Measurements from ENCODE around the gene RPS19. TPM values are rescaled to one million over a fixed set of nuclear protein-coding genes. Genes with fewer than 3 reads are reported as not detected.

The RPS19 gene
- total RNA-seq (2012; rRNA removed), result 716 and 761 TPM in 2 replicates

DNA sequence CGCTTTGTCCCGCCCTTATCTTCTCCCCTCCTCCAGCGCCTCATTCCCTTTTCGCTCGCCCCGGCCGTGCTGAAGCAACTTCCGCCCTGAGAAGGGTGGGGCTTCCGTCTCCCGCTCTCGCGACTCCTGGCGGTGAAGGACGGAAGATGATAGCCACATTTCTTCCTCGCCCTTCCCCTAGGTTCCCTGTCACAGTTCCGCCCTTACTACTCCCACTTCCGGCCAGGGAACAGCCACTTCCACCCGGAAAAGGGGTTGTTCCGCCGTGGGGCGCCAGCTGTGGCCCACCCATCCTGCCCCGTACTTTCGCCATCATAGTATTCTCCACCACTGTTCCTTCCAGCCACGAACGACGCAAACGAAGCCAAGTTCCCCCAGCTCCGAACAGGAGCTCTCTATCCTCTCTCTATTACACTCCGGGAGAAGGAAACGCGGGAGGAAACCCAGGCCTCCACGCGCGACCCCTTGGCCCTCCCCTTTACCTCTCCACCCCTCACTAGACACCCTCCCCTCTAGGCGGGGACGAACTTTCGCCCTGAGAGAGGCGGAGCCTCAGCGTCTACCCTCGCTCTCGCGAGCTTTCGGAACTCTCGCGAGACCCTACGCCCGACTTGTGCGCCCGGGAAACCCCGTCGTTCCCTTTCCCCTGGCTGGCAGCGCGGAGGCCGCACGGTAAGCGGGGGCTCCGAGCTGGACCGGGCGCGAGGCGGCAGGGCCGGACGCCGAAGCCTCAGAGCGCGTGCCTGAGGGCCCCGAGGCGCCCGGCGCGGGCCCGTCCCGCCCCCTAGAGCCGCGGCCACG, at the start of gene RPS19:
Gene RPS19 (plus strand): TSS at position 638 of the 801 bp plus-strand sequence. CDS start 520 bp downstream, outside the sequence.
- Histone ChIP-seq H3K4me2 (ENCODE audit: low read length) (peak within 1 kb of the TSS; percentile 97), H3K4me3 (ENCODE audit: low read length) (peak within 1 kb of the TSS; percentile 90), H3K9ac (ENCODE audit: low read depth, low read length) (peak within 1 kb of the TSS; percentile 99), H3K4me1 (ENCODE audit: control insufficient read depth, insufficient read depth, low read length) (peaks cover 25% of the 10 kb centered on the region), H3K9me3 (replicated peaks; ENCODE audit: low read length) (no peaks in the 10 kb centered on the region), H3K27me3 (ENCODE audit: control insufficient read depth, insufficient read depth, low read length) (peaks cover 4% of the 10 kb centered on the region), H3K36me3 (ENCODE audit: insufficient read depth, low read length) (peaks cover 41% of the 10 kb centered on the region)

DNA sequence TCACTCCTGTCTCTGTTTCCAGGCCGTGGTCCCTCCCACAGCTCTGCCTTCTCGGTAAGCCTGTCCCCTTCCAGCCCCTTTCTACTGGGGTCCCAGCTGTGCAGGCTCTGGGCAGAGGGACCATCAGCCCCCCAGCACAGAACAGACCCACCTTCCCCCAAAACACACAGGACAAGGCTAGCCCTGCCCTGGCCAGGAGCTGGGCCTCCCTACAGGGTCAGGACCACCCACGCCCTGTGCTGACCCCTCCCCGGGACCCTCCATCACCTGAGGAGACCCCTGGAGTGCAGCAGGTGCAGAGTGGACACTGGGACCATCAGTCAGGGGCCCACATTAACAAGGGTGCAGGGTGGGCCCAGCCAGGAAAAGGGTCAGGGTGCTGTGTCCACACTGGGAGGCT, 49.8 kb upstream of the RPS19 start:
- H3K9ac ChIP-seq (ENCODE audit: low read depth, low read length), result no peak overlapping the region
- peaks cover 3% of the 10 kb centered on the region for H3K27me3 ChIP-seq (ENCODE audit: control insufficient read depth, insufficient read depth, low read length)
- no peaks in the 10 kb centered on the region for H3K36me3 ChIP-seq (ENCODE audit: insufficient read depth, low read length)
- no peaks in the 10 kb centered on the region for H3K9me3 ChIP-seq (replicated peaks; ENCODE audit: low read length)
- no peaks in the 10 kb centered on the region for H3K4me1 ChIP-seq (ENCODE audit: control insufficient read depth, insufficient read depth, low read length)
- no peak overlapping the region for H3K4me2 ChIP-seq (ENCODE audit: low read length)
- H3K4me3 ChIP-seq (ENCODE audit: low read length), result no peak overlapping the region

DNA sequence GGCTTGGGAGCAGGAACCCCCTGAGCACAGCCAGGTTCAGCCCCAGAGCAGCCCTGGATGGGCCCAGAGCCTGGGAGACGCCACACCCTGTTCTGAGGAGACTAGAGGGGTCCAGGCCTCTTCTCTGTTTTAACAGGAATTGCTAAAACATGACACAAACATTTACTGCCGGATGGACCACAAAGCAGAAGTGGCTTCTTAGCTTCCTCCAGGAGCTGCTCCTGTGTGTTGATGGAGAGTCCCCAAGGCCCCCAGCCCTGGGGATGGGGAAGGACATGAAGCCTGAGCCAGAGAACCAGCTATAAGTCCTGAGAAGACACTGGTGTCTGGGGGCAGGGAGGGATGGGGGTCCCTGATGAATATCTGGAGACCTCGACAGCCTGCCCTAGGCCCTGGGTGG, 49.0 kb upstream of the RPS19 start:
- Histone ChIP-seq H3K36me3 (ENCODE audit: insufficient read depth, low read length) (no peaks in the 10 kb centered on the region), H3K4me1 (ENCODE audit: control insufficient read depth, insufficient read depth, low read length) (no peaks in the 10 kb centered on the region), H3K27me3 (ENCODE audit: control insufficient read depth, insufficient read depth, low read length) (no peaks in the 10 kb centered on the region), H3K4me3 (ENCODE audit: low read length) (no peak overlapping the region), H3K4me2 (ENCODE audit: low read length) (no peak overlapping the region), H3K9ac (ENCODE audit: low read depth, low read length) (no peak overlapping the region), H3K9me3 (replicated peaks; ENCODE audit: low read length) (no peaks in the 10 kb centered on the region)

DNA sequence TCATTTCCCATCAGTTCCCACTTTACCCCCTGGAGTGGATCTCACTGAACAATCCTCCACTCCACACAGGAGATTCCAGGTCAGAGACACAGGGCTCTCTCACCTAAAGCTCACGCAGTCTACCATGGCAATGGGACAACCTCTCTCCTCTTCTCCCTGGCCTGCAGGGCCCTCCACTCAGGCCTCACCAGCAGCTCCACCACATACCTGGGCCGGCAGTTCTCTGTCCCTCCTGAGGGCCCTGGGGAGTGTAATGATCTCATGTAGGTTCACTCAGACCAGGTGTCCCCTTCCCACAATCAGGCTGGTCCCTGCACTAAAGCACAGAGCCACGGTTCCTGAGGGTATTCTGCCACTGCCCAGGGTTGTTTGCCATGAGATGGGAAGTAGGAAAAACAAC, 48.1 kb upstream of the RPS19 start:
- Histone ChIP-seq H3K27me3 (ENCODE audit: control insufficient read depth, insufficient read depth, low read length) (no peaks in the 10 kb centered on the region), H3K4me1 (ENCODE audit: control insufficient read depth, insufficient read depth, low read length) (no peaks in the 10 kb centered on the region), H3K36me3 (ENCODE audit: insufficient read depth, low read length) (no peaks in the 10 kb centered on the region)

DNA sequence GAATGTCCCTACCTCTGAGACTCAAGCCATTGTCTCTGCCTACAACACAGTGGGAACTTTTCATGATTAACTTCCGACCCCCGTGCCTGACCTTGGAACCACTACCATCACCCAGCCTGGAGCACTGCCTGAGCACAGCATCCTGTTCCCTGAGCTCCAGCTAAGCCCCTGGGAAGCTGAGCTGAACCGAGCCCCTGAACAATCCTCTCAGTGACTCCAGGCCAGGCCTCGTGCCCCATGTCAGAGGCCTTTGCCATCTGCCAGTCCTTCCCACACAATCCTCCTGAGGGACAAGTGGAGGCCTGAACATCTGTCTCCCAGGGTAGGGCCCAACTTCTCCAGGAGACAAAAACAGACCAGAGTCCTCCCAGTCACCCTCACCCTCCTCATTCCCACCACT, 46.1 kb upstream of the RPS19 start:
- Histone ChIP-seq H3K4me3 (ENCODE audit: low read length) (no peak overlapping the region), H3K9ac (ENCODE audit: low read depth, low read length) (no peak overlapping the region), H3K36me3 (ENCODE audit: insufficient read depth, low read length) (no peaks in the 10 kb centered on the region), H3K4me2 (ENCODE audit: low read length) (no peak overlapping the region), H3K9me3 (replicated peaks; ENCODE audit: low read length) (no peaks in the 10 kb centered on the region), H3K27me3 (ENCODE audit: control insufficient read depth, insufficient read depth, low read length) (no peaks in the 10 kb centered on the region), H3K4me1 (ENCODE audit: control insufficient read depth, insufficient read depth, low read length) (no peaks in the 10 kb centered on the region)

More for the DNA sequence above, 48.1 kb upstream of the RPS19 start:
- Histone ChIP-seq H3K4me2 (ENCODE audit: low read length) (no peak overlapping the region), H3K9ac (ENCODE audit: low read depth, low read length) (no peak overlapping the region), H3K4me3 (ENCODE audit: low read length) (no peak overlapping the region), H3K9me3 (replicated peaks; ENCODE audit: low read length) (no peaks in the 10 kb centered on the region)

DNA sequence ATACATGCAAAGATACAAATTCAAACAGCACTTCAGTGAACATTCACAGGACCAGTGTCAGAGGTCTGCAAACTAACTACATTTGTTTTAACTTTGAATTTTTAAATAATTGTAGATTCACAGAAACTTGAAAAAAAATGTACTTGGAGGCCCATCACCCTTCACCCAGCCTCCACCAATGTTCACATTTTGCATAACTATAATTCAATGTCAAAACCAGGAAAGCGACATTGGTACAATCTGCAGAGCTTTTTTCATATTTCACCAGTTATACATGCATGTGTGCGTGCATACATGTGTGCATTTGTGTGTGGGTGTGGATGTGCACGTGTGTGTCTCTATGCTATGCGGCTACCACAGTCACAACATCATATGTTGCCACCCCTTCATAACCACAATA, 44.8 kb upstream of the RPS19 start:
- H3K27me3 ChIP-seq (ENCODE audit: control insufficient read depth, insufficient read depth, low read length), result no peaks in the 10 kb centered on the region
- no peak overlapping the region for H3K4me2 ChIP-seq (ENCODE audit: low read length)

DNA sequence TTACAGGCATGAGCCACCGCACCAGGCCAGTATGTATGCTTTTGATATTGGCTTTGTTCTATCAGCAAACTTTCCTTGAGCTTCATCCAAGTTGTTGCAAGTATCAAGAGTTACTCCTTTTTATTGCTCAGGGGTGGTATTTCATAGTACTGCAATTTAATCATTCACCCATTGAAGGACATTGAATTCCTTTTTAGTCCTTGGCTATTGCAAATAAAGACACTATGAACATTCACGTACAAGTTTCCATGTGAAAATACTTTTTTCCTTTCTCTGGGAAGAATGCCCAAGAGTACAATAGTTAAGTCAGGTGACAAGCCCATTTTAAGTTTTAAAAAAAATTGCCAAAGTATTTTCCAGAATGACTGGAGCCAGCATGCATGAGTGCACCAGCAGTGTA, 43.3 kb upstream of the RPS19 start:
- Histone ChIP-seq H3K4me1 (ENCODE audit: control insufficient read depth, insufficient read depth, low read length) (no peaks in the 10 kb centered on the region), H3K9ac (ENCODE audit: low read depth, low read length) (no peak overlapping the region), H3K9me3 (replicated peaks; ENCODE audit: low read length) (no peaks in the 10 kb centered on the region), H3K4me2 (ENCODE audit: low read length) (no peak overlapping the region), H3K4me3 (ENCODE audit: low read length) (no peak overlapping the region), H3K27me3 (ENCODE audit: control insufficient read depth, insufficient read depth, low read length) (no peaks in the 10 kb centered on the region), H3K36me3 (ENCODE audit: insufficient read depth, low read length) (no peaks in the 10 kb centered on the region)

More for the DNA sequence above, 44.8 kb upstream of the RPS19 start:
- no peaks in the 10 kb centered on the region for H3K36me3 ChIP-seq (ENCODE audit: insufficient read depth, low read length)
- H3K4me3 ChIP-seq (ENCODE audit: low read length), result no peak overlapping the region
- H3K4me1 ChIP-seq (ENCODE audit: control insufficient read depth, insufficient read depth, low read length), result no peaks in the 10 kb centered on the region
- H3K9ac ChIP-seq (ENCODE audit: low read depth, low read length), result no peak overlapping the region
- no peaks in the 10 kb centered on the region for H3K9me3 ChIP-seq (replicated peaks; ENCODE audit: low read length)

DNA sequence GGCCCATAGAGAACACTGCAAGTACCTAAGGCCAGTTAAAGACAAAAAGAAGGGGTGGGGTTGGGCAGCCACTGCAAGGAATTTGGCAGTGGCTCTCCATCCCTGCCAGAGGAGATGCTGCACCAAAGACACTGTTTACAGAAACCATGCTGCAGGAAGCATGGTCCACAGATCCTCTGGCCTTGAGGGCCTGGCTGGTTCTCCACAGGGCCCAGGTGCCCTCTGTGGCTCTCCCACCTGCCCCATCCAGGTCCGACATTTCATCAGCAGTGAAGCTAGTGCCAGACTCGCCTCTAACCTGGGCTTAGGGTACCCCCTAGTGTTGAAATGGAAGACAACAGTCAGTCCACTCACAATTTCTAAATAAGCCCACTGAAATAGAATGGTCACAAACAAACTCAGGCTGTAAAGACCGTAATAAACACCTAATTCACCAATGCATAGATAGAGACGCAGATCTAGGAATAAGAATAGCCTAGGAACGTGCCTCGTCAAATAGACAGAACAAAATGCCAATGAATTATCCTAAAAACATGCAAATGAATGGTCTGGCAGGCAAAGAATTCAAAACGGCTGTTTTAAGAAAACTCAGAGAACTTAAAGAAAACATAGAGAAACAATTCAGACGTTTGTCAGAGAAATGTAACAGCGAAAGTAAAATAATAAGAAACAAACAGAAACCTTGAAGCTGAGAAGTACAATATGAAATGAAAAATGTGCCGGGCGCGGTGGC, 38.9 kb upstream of the RPS19 start:
- Histone ChIP-seq H3K4me2 (ENCODE audit: low read length) (no peak overlapping the region), H3K36me3 (ENCODE audit: insufficient read depth, low read length) (no peaks in the 10 kb centered on the region), H3K9me3 (replicated peaks; ENCODE audit: low read length) (no peaks in the 10 kb centered on the region), H3K4me3 (ENCODE audit: low read length) (no peak overlapping the region), H3K27me3 (ENCODE audit: control insufficient read depth, insufficient read depth, low read length) (no peaks in the 10 kb centered on the region), H3K4me1 (ENCODE audit: control insufficient read depth, insufficient read depth, low read length) (no peaks in the 10 kb centered on the region), H3K9ac (ENCODE audit: low read depth, low read length) (no peak overlapping the region)

DNA sequence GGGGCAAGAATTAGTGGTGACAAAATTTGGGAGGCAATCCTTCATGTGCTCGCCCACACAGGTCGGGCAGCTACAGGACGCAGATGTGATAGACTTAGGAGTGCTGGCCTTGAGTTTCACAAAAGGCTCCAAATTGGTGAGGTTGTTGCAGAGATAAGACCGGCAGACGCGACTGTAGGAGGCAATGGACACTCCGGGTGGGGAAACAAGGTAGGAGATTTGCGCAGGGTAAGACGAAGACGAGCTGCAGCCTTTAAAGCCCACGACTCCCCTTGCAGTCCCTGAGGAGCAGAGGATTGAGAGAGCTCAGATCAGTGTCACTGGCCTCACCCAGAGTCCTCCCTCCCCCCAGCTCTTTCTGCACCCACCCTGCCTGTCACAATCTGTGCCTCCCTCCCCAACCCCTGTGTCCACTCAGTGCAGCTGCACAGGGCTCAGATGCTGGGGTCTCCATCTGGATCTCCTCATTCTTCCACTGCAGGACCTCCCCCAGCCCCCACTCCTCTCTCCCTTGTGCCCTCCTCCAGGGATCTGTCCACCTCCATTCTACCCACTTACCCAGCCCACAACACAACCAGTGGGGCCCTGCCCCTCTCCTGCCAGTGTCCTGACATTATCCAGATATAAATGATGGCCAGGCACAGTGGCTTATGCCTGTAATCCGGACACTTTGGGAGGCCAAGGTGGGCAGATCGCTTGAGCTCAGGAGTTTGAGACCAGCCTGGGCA, 21.9 kb upstream of the RPS19 start:
- Histone ChIP-seq H3K36me3 (ENCODE audit: insufficient read depth, low read length) (no peaks in the 10 kb centered on the region), H3K9ac (ENCODE audit: low read depth, low read length) (no peak overlapping the region), H3K4me1 (ENCODE audit: control insufficient read depth, insufficient read depth, low read length) (no peaks in the 10 kb centered on the region), H3K4me2 (ENCODE audit: low read length) (no peak overlapping the region), H3K27me3 (ENCODE audit: control insufficient read depth, insufficient read depth, low read length) (peaks cover 26% of the 10 kb centered on the region), H3K9me3 (replicated peaks; ENCODE audit: low read length) (no peaks in the 10 kb centered on the region), H3K4me3 (ENCODE audit: low read length) (no peak overlapping the region)

DNA sequence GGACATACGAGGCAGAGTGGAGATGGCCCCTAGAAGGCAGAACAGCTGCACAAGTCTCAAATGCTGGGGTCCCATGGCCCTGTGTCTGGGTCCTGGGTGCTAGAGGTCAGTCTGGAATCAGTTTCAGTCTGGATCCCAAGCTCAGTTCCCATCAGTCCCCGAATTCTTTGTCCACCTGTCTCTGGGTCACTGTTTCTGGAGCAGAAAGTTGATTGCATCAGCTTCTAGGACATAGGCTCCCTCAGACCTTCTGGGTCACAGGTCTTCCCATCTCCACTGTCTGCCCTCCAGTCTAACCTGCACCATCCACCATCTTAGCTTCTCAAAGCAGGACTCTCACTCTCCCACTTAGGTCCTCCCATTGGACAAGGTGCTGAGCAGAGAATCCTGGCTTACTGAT, 20.8 kb upstream of the RPS19 start:
- Histone ChIP-seq H3K4me2 (ENCODE audit: low read length) (no peak overlapping the region), H3K4me1 (ENCODE audit: control insufficient read depth, insufficient read depth, low read length) (no peaks in the 10 kb centered on the region), H3K36me3 (ENCODE audit: insufficient read depth, low read length) (no peaks in the 10 kb centered on the region), H3K4me3 (ENCODE audit: low read length) (no peak overlapping the region), H3K9ac (ENCODE audit: low read depth, low read length) (no peak overlapping the region), H3K27me3 (ENCODE audit: control insufficient read depth, insufficient read depth, low read length) (peaks cover 26% of the 10 kb centered on the region), H3K9me3 (replicated peaks; ENCODE audit: low read length) (no peaks in the 10 kb centered on the region)

DNA sequence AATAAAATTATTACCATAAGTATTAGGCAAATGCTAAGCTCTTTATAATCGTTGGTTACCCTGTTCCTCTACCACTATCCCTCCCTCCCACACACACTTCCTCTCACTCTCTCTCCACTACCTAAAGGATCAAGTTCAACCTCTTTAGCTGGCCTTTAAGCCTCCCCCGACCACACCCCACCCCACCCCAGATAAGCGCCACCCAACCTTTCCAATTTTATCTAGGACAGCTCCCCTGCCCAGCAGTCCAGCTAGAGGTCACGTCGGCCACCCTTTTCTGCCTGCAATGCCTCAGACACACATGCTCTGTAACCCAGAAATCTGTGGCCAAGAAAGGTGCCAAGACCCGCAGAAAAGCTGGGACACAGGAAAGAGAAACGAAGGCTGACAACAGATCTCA, 16.7 kb upstream of the RPS19 start:
- no peaks in the 10 kb centered on the region for H3K4me1 ChIP-seq (ENCODE audit: control insufficient read depth, insufficient read depth, low read length)
- H3K36me3 ChIP-seq (ENCODE audit: insufficient read depth, low read length), result no peaks in the 10 kb centered on the region
- H3K27me3 ChIP-seq (ENCODE audit: control insufficient read depth, insufficient read depth, low read length), result peaks cover 12% of the 10 kb centered on the region
- H3K4me2 ChIP-seq (ENCODE audit: low read length), result no peak overlapping the region
- no peaks in the 10 kb centered on the region for H3K9me3 ChIP-seq (replicated peaks; ENCODE audit: low read length)
- no peak overlapping the region for H3K9ac ChIP-seq (ENCODE audit: low read depth, low read length)
- H3K4me3 ChIP-seq (ENCODE audit: low read length), result no peak overlapping the region
